ENCODE results near the gene FHIT. TPM values are rescaled to one million over a fixed set of nuclear protein-coding genes. Genes with fewer than 3 reads are reported as not detected.

Gene FHIT
- total RNA-seq, 1 donor from 2014 or later, result 22.6 TPM

DNA sequence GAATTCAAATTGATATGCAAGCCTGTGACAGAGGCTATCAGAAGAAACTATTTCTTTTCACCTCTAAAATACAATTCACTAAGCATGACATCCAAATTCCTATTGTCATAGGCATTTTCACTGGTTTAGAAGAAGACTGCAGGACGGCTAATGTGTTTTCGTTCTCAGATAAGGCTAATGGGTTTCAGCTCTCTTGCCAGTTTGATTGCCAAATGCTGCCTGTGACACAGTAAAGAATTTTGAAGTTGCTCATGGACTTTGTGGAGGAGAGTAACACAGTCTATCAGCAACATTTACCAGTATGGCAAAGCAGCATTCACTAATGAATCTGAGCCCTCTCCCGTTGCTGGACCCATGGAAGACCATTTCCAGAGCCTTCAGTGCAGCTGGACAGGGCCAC lies 948.1 kb downstream of the FHIT start:
- intact Hi-C loops (cut with micrococcal nuclease), result no loop called here
- Mint-ChIP-seq H3K36me3 (ENCODE audit: low read depth) (peaks cover 1% of the 10 kb centered on the region), H3K9me3 (peaks cover 22% of the 10 kb centered on the region), H3K27me3 (ENCODE audit: insufficient read depth) (no peaks in the 10 kb centered on the region), H3K4me1 (ENCODE audit: low read depth) (peaks cover 6% of the 10 kb centered on the region), H3K4me3 (no peak overlapping the region), H3K27ac (no peak overlapping the region)
- DNase-seq (ENCODE audit: low spot score), result no peak

DNA sequence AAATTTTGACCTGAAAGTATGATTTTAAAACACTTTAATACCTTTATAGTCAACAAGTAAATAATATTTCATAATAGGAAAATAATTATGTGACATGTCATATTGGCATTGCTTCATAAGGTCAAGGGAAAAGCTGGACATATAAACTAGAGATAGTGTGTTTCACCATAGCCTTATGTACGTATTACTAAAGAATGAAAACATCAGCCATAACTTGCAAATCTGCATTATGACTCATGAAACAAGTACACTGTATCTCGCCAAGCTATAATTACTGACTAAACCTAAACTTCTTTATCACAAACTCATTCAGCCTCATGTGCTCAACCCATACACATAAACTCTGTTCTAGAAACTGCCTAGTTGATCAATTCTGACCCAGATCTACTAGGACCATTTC lies 950.1 kb downstream of the FHIT start:
- Mint-ChIP-seq H3K27me3 (ENCODE audit: insufficient read depth) (no peaks in the 10 kb centered on the region), H3K4me3 (no peak overlapping the region)
- intact Hi-C loops (cut with micrococcal nuclease), result no loop called here

DNA sequence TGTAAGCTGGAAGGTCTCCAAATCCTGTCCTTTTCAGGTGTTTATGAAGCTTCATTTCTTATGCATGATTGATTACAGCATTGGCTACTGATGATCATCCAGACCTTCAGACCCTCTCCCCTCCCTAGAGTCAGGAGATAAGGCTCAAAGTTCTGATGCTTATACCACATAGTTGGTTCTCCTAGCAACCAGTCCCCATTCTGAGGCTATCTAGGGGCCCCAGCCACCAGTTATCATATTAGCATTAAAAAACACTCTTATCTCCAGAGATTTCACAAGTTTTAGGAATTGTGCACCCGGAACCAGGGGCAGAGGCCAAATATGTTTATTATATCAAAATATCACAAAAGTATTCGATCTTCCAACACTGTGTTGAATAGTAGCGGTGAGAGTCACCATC lies 953.1 kb downstream of the FHIT start:
- Mint-ChIP-seq H3K4me3 (no peak overlapping the region), H3K4me1 (ENCODE audit: low read depth) (peaks cover 6% of the 10 kb centered on the region), H3K9me3 (peaks cover 35% of the 10 kb centered on the region), H3K27me3 (ENCODE audit: insufficient read depth) (no peaks in the 10 kb centered on the region), H3K36me3 (ENCODE audit: low read depth) (peaks cover 1% of the 10 kb centered on the region), H3K27ac (no peak overlapping the region)
- DNase-seq (ENCODE audit: low spot score), result no peak
- intact Hi-C loops (cut with micrococcal nuclease), result no loop called here

More for the DNA sequence above, 950.1 kb downstream of the FHIT start:
- H3K27ac Mint-ChIP-seq, result no peak overlapping the region
- peaks cover 6% of the 10 kb centered on the region for H3K4me1 Mint-ChIP-seq (ENCODE audit: low read depth)
- peaks cover 1% of the 10 kb centered on the region for H3K36me3 Mint-ChIP-seq (ENCODE audit: low read depth)
- H3K9me3 Mint-ChIP-seq, result peaks cover 32% of the 10 kb centered on the region
- DNase-seq (ENCODE audit: low spot score), result no peak

DNA sequence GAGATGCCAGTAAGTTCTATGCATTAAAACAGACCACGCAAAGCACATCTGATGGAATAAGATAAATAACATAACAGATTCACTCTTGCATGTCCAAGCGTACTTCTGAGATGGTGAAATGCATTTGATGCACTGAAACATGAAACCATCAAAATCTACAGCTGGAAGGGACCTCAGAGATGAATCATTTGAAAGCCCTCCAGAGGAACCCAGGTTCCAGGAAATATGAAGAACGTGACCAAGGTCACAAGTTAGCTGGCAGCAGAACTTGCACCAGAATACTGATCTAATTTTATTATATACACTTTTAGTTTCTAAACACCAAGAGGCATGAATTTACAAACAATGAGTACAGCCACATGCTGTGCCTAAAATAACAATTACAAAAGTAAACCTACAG lies 957.1 kb downstream of the FHIT start:
- Mint-ChIP-seq H3K27me3 (ENCODE audit: insufficient read depth) (no peaks in the 10 kb centered on the region), H3K9me3 (peaks cover 23% of the 10 kb centered on the region), H3K4me3 (no peak overlapping the region), H3K36me3 (ENCODE audit: low read depth) (no peaks in the 10 kb centered on the region), H3K27ac (no peak overlapping the region), H3K4me1 (ENCODE audit: low read depth) (peaks cover 14% of the 10 kb centered on the region)
- intact Hi-C loops (cut with micrococcal nuclease), result no loop called here
- no peak for DNase-seq (ENCODE audit: low spot score)

DNA sequence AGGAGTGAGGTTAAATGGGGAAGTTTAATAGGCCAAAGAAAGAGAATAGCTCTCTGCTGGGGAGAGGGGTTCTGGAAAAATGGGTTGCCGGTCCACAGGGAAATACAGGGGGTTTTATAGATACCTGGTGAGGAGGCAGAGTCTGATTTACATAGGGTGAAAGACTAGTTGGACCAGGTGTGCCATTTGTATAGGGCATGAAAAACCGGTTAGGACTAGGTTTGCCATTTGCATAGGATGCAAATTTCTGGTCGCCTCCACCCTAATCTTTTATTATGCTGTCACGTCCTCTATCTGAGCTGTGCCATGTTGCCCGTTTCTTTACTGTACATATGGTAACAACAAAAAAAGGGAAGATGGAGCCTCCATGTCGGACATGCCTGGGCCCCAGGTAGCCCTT lies 960.1 kb downstream of the FHIT start:
- Mint-ChIP-seq H3K27me3 (ENCODE audit: insufficient read depth) (no peaks in the 10 kb centered on the region), H3K4me3 (no peak overlapping the region), H3K36me3 (ENCODE audit: low read depth) (no peaks in the 10 kb centered on the region), H3K4me1 (ENCODE audit: low read depth) (peaks cover 14% of the 10 kb centered on the region), H3K9me3 (peaks cover 10% of the 10 kb centered on the region), H3K27ac (no peak overlapping the region)
- intact Hi-C loops (cut with micrococcal nuclease), result no loop called here
- no peak for DNase-seq (ENCODE audit: low spot score)

DNA sequence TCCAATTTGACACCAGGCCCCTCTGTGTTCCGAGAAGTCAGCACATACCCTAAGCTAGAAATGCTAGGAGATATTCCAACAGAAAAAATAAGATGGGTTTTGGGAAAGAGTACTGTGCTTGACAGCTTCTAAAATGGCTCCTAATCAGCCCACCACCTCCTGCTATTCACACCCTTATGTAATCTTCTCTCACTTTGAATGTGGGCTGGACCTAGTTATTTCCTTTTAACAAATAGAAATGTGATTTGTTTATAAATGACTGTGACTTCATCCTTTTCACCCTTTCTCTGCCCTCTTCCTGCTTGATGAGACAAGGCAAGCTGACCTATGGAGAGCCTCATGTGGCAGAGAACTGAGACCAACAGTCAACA lies 961.1 kb downstream of the FHIT start:
- H3K36me3 Mint-ChIP-seq (ENCODE audit: low read depth), result no peaks in the 10 kb centered on the region
- intact Hi-C loops (cut with micrococcal nuclease), result no loop called here
- no peaks in the 10 kb centered on the region for H3K27me3 Mint-ChIP-seq (ENCODE audit: insufficient read depth)
- H3K4me1 Mint-ChIP-seq (ENCODE audit: low read depth), result peaks cover 14% of the 10 kb centered on the region
- H3K27ac Mint-ChIP-seq, result no peak overlapping the region
- peaks cover 8% of the 10 kb centered on the region for H3K9me3 Mint-ChIP-seq
- no peak overlapping the region for H3K4me3 Mint-ChIP-seq
- no peak for DNase-seq (ENCODE audit: low spot score)

DNA sequence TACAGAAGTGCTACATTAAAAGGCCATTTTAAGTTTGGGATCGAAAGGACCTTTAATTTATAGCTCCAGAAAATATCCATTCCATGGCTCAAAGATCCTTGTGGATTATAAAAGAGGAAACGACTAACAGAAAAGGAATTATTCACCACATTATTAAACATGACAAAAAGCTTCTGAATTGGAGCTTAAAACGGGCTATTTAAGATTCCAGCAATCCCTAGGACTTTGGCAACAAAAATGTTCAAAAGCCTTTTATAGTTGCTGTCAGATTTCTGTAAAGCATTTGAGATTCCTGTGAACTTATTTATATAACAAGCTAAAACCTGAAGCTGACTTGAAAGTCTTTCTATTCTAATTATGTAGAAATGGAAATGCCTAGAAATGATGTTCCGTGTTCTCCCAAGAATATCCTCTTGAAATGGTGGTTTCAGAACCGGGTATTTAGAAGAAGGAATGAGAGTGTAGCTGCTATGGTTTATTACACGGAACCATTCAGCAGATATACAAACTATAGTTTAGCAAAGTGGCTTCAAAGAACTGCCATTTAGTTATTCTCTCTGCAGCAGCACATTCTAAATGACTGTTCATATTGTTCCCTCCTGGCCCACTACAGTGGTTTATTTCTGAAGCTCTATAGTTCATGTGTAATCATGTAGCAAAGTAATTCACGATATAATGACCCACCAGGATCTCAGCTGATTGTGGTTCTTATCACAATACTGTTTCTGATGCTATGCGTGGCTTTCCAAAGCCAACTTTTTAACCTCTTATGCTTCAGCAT lies 961.7 kb downstream of the FHIT start:
- H3K27ac Mint-ChIP-seq, result no peak overlapping the region
- H3K36me3 Mint-ChIP-seq (ENCODE audit: low read depth), result no peaks in the 10 kb centered on the region
- intact Hi-C loops (cut with micrococcal nuclease), result no loop called here
- H3K9me3 Mint-ChIP-seq, result peaks cover 8% of the 10 kb centered on the region
- H3K4me3 Mint-ChIP-seq, result no peak overlapping the region
- no peaks in the 10 kb centered on the region for H3K27me3 Mint-ChIP-seq (ENCODE audit: insufficient read depth)
- H3K4me1 Mint-ChIP-seq (ENCODE audit: low read depth), result peaks cover 11% of the 10 kb centered on the region
- DNase-seq (ENCODE audit: low spot score), result no peak

DNA sequence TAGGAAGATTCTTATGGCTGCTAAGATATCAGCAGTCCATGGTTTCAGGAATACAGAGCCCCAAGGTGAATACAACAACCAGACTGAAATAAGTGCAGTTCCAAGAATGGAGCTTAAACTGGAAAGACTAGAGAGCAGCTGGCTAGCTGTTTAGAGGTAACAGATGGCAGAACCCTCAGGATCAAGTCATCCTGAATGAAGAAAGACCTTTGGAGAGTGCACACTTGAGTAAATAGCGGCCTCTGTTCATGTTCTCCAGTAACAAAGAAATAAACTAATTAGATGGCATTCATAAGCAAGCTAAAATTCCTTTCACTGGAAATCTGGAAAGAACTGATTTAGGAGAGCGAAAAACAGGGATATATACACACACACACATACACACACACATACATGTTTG lies 968.4 kb downstream of the FHIT start:
- H3K27ac Mint-ChIP-seq, result no peak overlapping the region
- H3K4me3 Mint-ChIP-seq, result no peak overlapping the region
- H3K36me3 Mint-ChIP-seq (ENCODE audit: low read depth), result no peaks in the 10 kb centered on the region
- peaks cover 8% of the 10 kb centered on the region for H3K9me3 Mint-ChIP-seq
- DNase-seq (ENCODE audit: low spot score), result no peak
- intact Hi-C loops (cut with micrococcal nuclease), result no loop called here
- H3K4me1 Mint-ChIP-seq (ENCODE audit: low read depth), result no peaks in the 10 kb centered on the region
- H3K27me3 Mint-ChIP-seq (ENCODE audit: insufficient read depth), result no peaks in the 10 kb centered on the region

DNA sequence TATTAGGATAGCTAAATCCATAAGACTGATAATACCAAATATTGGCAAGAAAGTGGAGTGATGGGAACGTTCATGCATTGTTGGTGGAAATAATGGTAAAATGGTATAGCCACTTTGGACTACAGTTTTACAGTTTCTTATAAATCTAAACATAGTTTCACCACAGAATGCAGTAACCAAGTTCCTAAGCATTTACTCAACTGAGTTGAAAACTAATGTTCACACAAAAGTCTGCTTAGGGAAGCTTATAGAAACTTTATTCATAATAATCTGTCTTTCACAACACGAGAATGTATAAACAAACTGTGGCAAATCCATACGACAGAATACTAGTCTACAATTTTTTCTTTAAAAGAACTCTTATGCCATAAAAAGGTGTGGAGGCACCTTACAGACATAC lies 969.3 kb downstream of the FHIT start:
- peaks cover 7% of the 10 kb centered on the region for H3K9me3 Mint-ChIP-seq
- H3K4me1 Mint-ChIP-seq (ENCODE audit: low read depth), result no peaks in the 10 kb centered on the region
- H3K4me3 Mint-ChIP-seq, result no peak overlapping the region
- no peaks in the 10 kb centered on the region for H3K36me3 Mint-ChIP-seq (ENCODE audit: low read depth)
- no peak overlapping the region for H3K27ac Mint-ChIP-seq
- no peak for DNase-seq (ENCODE audit: low spot score)
- intact Hi-C loops (cut with micrococcal nuclease), result no loop called here
- no peaks in the 10 kb centered on the region for H3K27me3 Mint-ChIP-seq (ENCODE audit: insufficient read depth)

DNA sequence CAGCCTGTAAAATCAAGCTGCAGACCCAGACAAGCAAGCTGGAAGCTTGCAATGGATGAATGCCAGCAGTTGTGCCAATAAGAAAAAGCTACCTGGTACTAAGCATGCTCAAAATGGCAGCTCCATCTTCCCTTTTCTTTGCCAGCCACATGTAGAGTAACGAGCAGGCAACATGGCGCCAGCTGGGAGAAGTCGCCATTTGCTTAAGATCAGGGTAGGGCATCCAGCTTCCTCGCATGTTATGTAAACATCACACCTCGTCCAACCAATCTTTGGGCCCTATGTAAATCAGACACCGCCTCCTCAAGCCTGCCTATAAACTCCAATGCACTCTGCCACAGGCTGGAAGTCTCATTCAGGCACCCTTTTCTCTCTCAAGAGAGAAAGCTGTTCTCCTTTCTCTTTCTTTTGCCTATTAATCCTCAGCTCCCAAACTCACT lies 973.9 kb downstream of the FHIT start:
- Mint-ChIP-seq H3K4me1 (ENCODE audit: low read depth) (no peaks in the 10 kb centered on the region), H3K27me3 (ENCODE audit: insufficient read depth) (no peaks in the 10 kb centered on the region), H3K9me3 (peaks cover 6% of the 10 kb centered on the region), H3K4me3 (no peak overlapping the region), H3K36me3 (ENCODE audit: low read depth) (no peaks in the 10 kb centered on the region), H3K27ac (no peak overlapping the region)
- no peak for DNase-seq (ENCODE audit: low spot score)
- intact Hi-C loops (cut with micrococcal nuclease), result no loop called here

DNA sequence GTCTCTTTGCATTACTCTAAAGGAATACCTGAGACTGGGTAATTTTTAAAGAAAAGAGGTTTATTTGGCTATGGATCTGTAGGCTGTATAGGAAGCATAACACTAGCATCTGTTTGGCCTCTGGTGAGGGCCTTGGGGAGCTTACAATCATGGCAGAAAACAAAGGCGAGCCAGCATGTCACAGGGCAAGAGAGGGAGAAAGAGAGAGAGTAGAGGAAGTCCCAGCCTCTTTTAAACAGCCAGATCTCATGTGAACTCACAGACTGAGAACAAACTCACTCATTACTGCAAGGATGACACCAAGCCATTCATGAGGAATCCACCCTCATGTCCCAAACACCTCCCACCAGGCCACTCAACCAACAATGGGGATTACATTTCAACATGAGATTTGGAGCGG lies 974.6 kb downstream of the FHIT start:
- intact Hi-C loops (cut with micrococcal nuclease), result no loop called here
- Mint-ChIP-seq H3K4me3 (no peak overlapping the region), H3K27ac (no peak overlapping the region), H3K4me1 (ENCODE audit: low read depth) (no peaks in the 10 kb centered on the region), H3K27me3 (ENCODE audit: insufficient read depth) (no peaks in the 10 kb centered on the region), H3K36me3 (ENCODE audit: low read depth) (peaks cover 2% of the 10 kb centered on the region), H3K9me3 (peaks cover 13% of the 10 kb centered on the region)
- no peak for DNase-seq (ENCODE audit: low spot score)

DNA sequence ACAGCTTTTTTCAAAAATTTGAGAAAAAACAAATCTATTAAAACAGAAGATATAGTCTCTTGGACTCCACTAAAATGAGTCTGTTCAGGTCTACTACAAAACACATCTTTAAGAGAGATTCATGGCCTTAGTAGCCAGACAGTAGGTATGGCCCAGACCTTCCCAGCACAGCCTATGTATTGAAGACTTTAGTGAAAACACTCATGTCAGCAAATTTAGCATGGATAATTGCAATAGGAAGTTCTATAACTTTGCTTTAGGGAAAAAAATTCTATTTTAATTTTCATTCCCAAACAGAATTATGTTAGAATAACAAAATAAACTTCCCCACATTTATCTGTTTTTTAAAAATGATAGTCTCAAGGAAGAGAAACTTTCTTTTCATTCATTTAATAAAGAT lies 976.6 kb downstream of the FHIT start:
- Mint-ChIP-seq H3K4me1 (ENCODE audit: low read depth) (no peaks in the 10 kb centered on the region), H3K4me3 (no peak overlapping the region), H3K27me3 (ENCODE audit: insufficient read depth) (no peaks in the 10 kb centered on the region), H3K36me3 (ENCODE audit: low read depth) (peaks cover 2% of the 10 kb centered on the region), H3K9me3 (peaks cover 14% of the 10 kb centered on the region), H3K27ac (no peak overlapping the region)
- no peak for DNase-seq (ENCODE audit: low spot score)
- intact Hi-C loops (cut with micrococcal nuclease), result no loop called here

DNA sequence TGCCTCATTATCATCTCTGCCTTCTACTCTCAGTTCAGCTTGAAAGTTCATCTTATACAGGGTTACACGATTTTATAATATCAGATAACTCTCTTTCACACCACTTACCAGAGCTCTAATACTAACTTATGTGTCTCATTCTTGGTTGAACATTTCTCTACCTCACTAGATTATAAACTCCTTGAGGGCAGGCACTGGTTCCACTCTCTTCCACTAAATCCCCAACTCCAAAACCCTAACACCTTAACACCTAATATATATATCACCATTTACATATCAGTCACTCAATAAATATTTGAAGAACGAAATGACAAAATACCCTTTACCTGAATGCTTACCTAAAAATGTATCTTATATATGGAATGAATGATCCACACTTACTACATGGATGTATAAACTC lies 977.2 kb downstream of the FHIT start:
- H3K36me3 Mint-ChIP-seq (ENCODE audit: low read depth), result peaks cover 2% of the 10 kb centered on the region
- H3K9me3 Mint-ChIP-seq, result peaks cover 14% of the 10 kb centered on the region
- H3K4me1 Mint-ChIP-seq (ENCODE audit: low read depth), result no peaks in the 10 kb centered on the region
- no peak overlapping the region for H3K4me3 Mint-ChIP-seq
- intact Hi-C loops (cut with micrococcal nuclease), result no loop called here
- DNase-seq (ENCODE audit: low spot score), result no peak
- no peak overlapping the region for H3K27ac Mint-ChIP-seq
- H3K27me3 Mint-ChIP-seq (ENCODE audit: insufficient read depth), result no peaks in the 10 kb centered on the region

DNA sequence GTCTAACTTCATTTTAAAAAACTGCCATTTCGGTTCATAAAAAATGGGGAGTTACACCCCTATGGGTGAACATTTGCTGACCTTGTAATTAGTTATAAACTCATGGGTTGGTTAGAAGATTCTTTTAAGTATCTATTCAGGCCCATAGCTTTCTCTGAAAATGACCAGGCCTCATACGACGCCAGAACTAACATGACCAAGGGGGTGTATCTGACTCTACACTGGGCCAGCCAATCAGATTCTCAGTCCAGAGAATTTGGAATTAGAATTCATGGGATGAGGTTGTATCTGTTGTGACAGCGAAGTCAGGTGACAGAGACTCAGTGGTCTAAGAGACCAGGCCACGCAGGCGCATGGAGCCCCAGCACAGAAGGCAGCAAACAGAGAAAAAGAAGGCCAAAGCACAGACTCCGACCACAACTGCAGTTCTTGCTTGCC lies 981.4 kb downstream of the FHIT start:
- intact Hi-C loops (cut with micrococcal nuclease), result no loop called here
- Mint-ChIP-seq H3K27me3 (ENCODE audit: insufficient read depth) (no peaks in the 10 kb centered on the region), H3K4me3 (no peak overlapping the region), H3K36me3 (ENCODE audit: low read depth) (peaks cover 2% of the 10 kb centered on the region), H3K9me3 (peaks cover 14% of the 10 kb centered on the region), H3K27ac (no peak overlapping the region), H3K4me1 (ENCODE audit: low read depth) (no peaks in the 10 kb centered on the region)
- no peak for DNase-seq (ENCODE audit: low spot score)
